HepG2 (cell line): ENCODE measurements around the gene SERPINA3. TPM values are rescaled to one million over a fixed set of nuclear protein-coding genes. Genes with fewer than 3 reads are reported as not detected.

Experiments used
- ATF7-NPFF ChIP-seq: sonication (generic); formaldehyde crosslinking; IDR thresholded peaks from 2 replicates; pipeline ENCODE4 v1.8.1; 2023; ENCODE audit warnings: mild to moderate bottlenecking, low read depth, missing genetic modification reagents, moderate library complexity
- FOXK1 ChIP-seq: sonication (generic); formaldehyde crosslinking; IDR thresholded peaks from 2 replicates; pipeline ENCODE4 v1.4.0; 2020; ENCODE audit warnings: low read depth, missing genetic modification reagents, borderline replicate concordance
- GFI1 ChIP-seq: sonication (generic); formaldehyde crosslinking; IDR thresholded peaks from 2 replicates; pipeline ENCODE4 v1.5.0; 2020; ENCODE audit warnings: missing genetic modification reagents, mild to moderate bottlenecking, borderline replicate concordance
- IKZF4 ChIP-seq: sonication (generic); formaldehyde crosslinking; IDR thresholded peaks from 2 replicates; pipeline ENCODE4 v1.5.1; 2020; ENCODE audit warnings: borderline replicate concordance, mild to moderate bottlenecking, low read depth, missing genetic modification reagents; ENCODE audit errors: not compliant biosample characterization
- NR2F6 ChIP-seq, 2 experiments: IDR thresholded peaks; 2 replicates each; pipeline ENCODE4 v1.6.1; 2016; ENCODE audit warnings: antibody characterized with exemption in 1 of 2, mild to moderate bottlenecking in 1 of 2
- NR3C1 ChIP-seq: sonication (generic); formaldehyde crosslinking; IDR thresholded peaks from 2 replicates; pipeline ENCODE4 v1.4.0; 2020; ENCODE audit warnings: missing genetic modification reagents
- SNRNP70 ChIP-seq: fragments of 200-400 bp; formaldehyde crosslinking; IDR thresholded peaks from 2 replicates; pipeline ENCODE4 v1.6.1; 2017; ENCODE audit warnings: mild to moderate bottlenecking, low read depth, low read length, moderate library complexity
- SRSF9 ChIP-seq: fragments of 200-400 bp; formaldehyde crosslinking; IDR thresholded peaks from 2 replicates; pipeline ENCODE4 v1.6.1; 2018; ENCODE audit warnings: borderline replicate concordance, mild to moderate bottlenecking, low read depth, low read length; ENCODE audit not compliant: insufficient read depth, poor library complexity, severe bottlenecking
- TCF12 ChIP-seq, 2 experiments: fragments of 450-650 bp in 1 of 2; sonication (generic) in 1 of 2; formaldehyde crosslinking in 1 of 2; IDR thresholded peaks; 2 replicates each; pipeline versions ENCODE4 v1.6.1 to v1.8.0; 2017 to 2022; ENCODE audit warnings: antibody characterized with exemption in 1 of 2, mild to moderate bottlenecking in 1 of 2, missing genetic modification reagents in 1 of 2, moderate library complexity in 1 of 2
- TCF7 ChIP-seq: sonication (generic); IDR thresholded peaks from 2 replicates; pipeline ENCODE4 v1.6.1; 2016; ENCODE audit warnings: antibody characterized with exemption, low read depth
- XBP1 ChIP-seq: sonication (generic); formaldehyde crosslinking; IDR thresholded peaks from 2 replicates; pipeline ENCODE4 v1.5.0; 2020; ENCODE audit warnings: missing genetic modification reagents
- ZNF446 ChIP-seq: sonication (generic); formaldehyde crosslinking; IDR thresholded peaks from 2 replicates; pipeline ENCODE4 v1.5.0; 2020; ENCODE audit warnings: mild to moderate bottlenecking, missing genetic modification reagents
- ZNF564 ChIP-seq: sonication (generic); formaldehyde crosslinking; IDR thresholded peaks from 2 replicates; pipeline ENCODE4 v1.8.1; 2023; ENCODE audit warnings: mild to moderate bottlenecking, missing genetic modification reagents
- ZNF766 ChIP-seq: sonication (generic); formaldehyde crosslinking; IDR thresholded peaks from 2 replicates; pipeline ENCODE4 v1.5.0; 2020; ENCODE audit warnings: missing genetic modification reagents, borderline replicate concordance
- ZNF773 ChIP-seq: sonication (generic); formaldehyde crosslinking; IDR thresholded peaks from 2 replicates; pipeline ENCODE4 v1.4.0; 2020; ENCODE audit warnings: missing genetic modification reagents, borderline replicate concordance
- ZNF788 ChIP-seq: sonication (generic); formaldehyde crosslinking; IDR thresholded peaks from 2 replicates; pipeline ENCODE4 v1.5.0; 2020; ENCODE audit warnings: mild to moderate bottlenecking, missing genetic modification reagents, borderline replicate concordance
- polyA plus RNA-seq, 8 experiments: library from polyadenylated mRNA; depleted of rRNA in 3 of 8; stranded (reverse) in 7 of 8; unstranded in 1 of 8; fragments of >200 nt; fragmentation: Illumina TruSeq in 4 of 8; extraction: Trizol in 4 of 8; gene quantifications; 2 replicates each; pipeline versions ENCODE4 v1.2.1 to v1.2.3, GENCODE V29; 2011 to 2016; ENCODE audit warnings: low read depth in 4 of 8, missing spikeins in 1 of 8, mixed read lengths in 1 of 8; ENCODE audit not compliant: insufficient read depth in 1 of 8
- total RNA-seq, 5 experiments: library from RNA; depleted of rRNA; stranded (reverse); fragments of >200 nt; fragmentation: Illumina TruSeq; extraction: Trizol; gene quantifications; 2 replicates each; pipeline ENCODE4 v1.2.3, GENCODE V29; 2016; ENCODE audit warnings: low read depth in 1 of 5
- TF ChIP-seq, protein P1 (sequence below): sonication (generic); formaldehyde crosslinking; conservative IDR thresholded peaks from 2 replicates; pipeline ENCODE4 v1.4.0; 2020; ENCODE audit warnings: missing genetic modification reagents
- TF ChIP-seq, protein P2 (sequence below): sonication (generic); formaldehyde crosslinking; IDR thresholded peaks from 2 replicates; pipeline ENCODE4 v1.4.0; 2020; ENCODE audit warnings: missing genetic modification reagents
- TF ChIP-seq, protein P3 (sequence below): sonication (generic); formaldehyde crosslinking; IDR thresholded peaks from 2 replicates; pipeline ENCODE4 v1.9.0; 2021; ENCODE audit warnings: missing genetic modification reagents, borderline replicate concordance
- TF ChIP-seq, protein P4 (sequence below): sonication (generic); formaldehyde crosslinking; conservative IDR thresholded peaks from 2 replicates; pipeline ENCODE4 v1.8.0; 2022; ENCODE audit warnings: mild to moderate bottlenecking, moderate library complexity, missing genetic modification reagents

Gene SERPINA3
- total and polyA plus RNA-seq, 2 of the 13 experiments (the other 11 are each of a cell fraction or from before 2014, with no cell fraction given), result 825 to 2,200 TPM

DNA sequence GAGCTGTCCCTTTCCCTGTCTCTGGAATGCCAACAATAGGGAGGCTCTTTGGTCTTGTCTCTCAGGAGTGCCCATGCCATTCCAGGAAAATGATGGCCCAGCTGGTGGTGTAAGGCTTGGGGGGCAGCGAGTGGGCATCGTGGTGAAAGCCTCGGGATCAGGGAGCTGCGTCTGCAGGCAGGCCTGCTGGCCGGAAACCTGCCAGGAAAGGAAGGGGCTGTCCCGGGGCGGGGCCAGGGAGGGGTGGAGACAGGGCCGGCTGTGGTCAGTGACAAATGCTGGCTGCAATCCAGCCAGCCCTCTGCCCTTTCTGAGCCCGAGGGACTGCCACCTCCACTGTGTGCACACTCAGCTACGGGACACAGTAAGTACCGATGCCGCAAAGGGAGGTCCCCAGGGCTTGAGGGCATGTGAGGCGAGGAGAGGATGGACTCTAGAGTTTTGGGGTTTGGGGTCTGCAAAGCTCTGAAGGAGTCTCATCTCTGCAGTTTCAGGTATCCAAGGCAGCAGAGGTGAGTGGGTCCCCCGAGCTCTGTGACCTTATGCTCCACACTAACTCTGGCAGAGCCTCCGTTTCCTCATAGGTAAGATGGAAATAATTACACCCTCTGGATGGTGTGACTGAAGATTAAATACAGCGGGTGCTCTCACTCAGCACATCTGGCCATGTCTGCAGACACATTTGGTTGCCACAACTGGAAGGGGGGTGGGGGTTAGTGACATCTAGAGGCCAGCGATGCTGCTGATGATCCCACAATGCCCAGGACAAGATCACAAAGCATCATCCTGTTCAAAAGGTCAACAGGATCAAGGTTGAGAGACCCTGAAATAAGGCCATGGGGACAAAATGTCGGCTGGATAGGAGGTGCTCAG, 30.8 kb upstream of the SERPINA3 start, which contains the start of gene SERPINA5 (continued):
- TF ChIP-seq TCF7, result no peak
- TF ChIP-seq IKZF4 (CRISPR knock-in tag), result peak; percentile 46
- peak; percentile 77; the same call in 1 of the 2 replicates for TF ChIP-seq ZNF788
- TF ChIP-seq GFI1 (CRISPR knock-in tag), result no peak; the same call in 1 of the 2 replicates
- TF ChIP-seq SNRNP70, result no peak
- TF ChIP-seq, protein P1, sequence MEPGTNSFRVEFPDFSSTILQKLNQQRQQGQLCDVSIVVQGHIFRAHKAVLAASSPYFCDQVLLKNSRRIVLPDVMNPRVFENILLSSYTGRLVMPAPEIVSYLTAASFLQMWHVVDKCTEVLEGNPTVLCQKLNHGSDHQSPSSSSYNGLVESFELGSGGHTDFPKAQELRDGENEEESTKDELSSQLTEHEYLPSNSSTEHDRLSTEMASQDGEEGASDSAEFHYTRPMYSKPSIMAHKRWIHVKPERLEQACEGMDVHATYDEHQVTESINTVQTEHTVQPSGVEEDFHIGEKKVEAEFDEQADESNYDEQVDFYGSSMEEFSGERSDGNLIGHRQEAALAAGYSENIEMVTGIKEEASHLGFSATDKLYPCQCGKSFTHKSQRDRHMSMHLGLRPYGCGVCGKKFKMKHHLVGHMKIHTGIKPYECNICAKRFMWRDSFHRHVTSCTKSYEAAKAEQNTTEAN (CRISPR knock-in tag), result peak; percentile 58; the same call in 1 of the 2 replicates
- TF ChIP-seq ZNF766 (CRISPR knock-in tag), result no peak
- TF ChIP-seq FOXK1 (CRISPR knock-in tag), result peak; percentile 30; the same call in 1 of the 2 replicates
- TF ChIP-seq, protein P2, sequence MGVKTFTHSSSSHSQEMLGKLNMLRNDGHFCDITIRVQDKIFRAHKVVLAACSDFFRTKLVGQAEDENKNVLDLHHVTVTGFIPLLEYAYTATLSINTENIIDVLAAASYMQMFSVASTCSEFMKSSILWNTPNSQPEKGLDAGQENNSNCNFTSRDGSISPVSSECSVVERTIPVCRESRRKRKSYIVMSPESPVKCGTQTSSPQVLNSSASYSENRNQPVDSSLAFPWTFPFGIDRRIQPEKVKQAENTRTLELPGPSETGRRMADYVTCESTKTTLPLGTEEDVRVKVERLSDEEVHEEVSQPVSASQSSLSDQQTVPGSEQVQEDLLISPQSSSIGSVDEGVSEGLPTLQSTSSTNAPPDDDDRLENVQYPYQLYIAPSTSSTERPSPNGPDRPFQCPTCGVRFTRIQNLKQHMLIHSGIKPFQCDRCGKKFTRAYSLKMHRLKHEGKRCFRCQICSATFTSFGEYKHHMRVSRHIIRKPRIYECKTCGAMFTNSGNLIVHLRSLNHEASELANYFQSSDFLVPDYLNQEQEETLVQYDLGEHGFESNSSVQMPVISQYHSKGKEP (CRISPR knock-in tag), result no peak
- no peak for TF ChIP-seq TCF12 (IDR thresholded peaks at IDR 0.05)
- no peak; the same call in 1 of the 2 replicates for TF ChIP-seq TCF12 (CRISPR knock-in tag; IDR thresholded peaks at IDR 0.05)
- 0 out of 2 replicates have a peak, but pooled peaks have one; percentile 76 for TF ChIP-seq ZNF564
- peak; percentile 82 for TF ChIP-seq NR2F6 (IDR thresholded peaks at IDR 0.05)
- TF ChIP-seq NR2F6 (CRISPR knock-in tag; IDR thresholded peaks at IDR 0.05), result peak; percentile 84
- TF ChIP-seq ZNF446 (CRISPR knock-in tag), result no peak
- TF ChIP-seq, protein P3, sequence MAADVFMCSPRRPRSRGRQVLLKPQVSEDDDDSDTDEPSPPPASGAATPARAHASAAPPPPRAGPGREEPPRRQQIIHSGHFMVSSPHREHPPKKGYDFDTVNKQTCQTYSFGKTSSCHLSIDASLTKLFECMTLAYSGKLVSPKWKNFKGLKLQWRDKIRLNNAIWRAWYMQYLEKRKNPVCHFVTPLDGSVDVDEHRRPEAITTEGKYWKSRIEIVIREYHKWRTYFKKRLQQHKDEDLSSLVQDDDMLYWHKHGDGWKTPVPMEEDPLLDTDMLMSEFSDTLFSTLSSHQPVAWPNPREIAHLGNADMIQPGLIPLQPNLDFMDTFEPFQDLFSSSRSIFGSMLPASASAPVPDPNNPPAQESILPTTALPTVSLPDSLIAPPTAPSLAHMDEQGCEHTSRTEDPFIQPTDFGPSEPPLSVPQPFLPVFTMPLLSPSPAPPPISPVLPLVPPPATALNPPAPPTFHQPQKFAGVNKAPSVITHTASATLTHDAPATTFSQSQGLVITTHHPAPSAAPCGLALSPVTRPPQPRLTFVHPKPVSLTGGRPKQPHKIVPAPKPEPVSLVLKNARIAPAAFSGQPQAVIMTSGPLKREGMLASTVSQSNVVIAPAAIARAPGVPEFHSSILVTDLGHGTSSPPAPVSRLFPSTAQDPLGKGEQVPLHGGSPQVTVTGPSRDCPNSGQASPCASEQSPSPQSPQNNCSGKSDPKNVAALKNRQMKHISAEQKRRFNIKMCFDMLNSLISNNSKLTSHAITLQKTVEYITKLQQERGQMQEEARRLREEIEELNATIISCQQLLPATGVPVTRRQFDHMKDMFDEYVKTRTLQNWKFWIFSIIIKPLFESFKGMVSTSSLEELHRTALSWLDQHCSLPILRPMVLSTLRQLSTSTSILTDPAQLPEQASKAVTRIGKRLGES, result no peak
- no peak for TF ChIP-seq NR3C1 (CRISPR knock-in tag)
- TF ChIP-seq ZNF773 (CRISPR knock-in tag), result no peak
- TF ChIP-seq, protein P4, sequence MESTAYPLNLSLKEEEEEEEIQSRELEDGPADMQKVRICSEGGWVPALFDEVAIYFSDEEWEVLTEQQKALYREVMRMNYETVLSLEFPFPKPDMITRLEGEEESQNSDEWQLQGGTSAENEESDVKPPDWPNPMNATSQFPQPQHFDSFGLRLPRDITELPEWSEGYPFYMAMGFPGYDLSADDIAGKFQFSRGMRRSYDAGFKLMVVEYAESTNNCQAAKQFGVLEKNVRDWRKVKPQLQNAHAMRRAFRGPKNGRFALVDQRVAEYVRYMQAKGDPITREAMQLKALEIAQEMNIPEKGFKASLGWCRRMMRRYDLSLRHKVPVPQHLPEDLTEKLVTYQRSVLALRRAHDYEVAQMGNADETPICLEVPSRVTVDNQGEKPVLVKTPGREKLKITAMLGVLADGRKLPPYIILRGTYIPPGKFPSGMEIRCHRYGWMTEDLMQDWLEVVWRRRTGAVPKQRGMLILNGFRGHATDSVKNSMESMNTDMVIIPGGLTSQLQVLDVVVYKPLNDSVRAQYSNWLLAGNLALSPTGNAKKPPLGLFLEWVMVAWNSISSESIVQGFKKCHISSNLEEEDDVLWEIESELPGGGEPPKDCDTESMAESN (CRISPR knock-in tag), result peak; percentile 56; the same call in 1 of the 2 replicates
- TF ChIP-seq ATF7-NPFF (CRISPR knock-in tag), result no peak
- no peak for TF ChIP-seq SRSF9
- no peak for TF ChIP-seq XBP1 (CRISPR knock-in tag)
